HG02884 (cell line): ENCODE results near the gene PRRC2A.
A peak's percentile ranks its signal among the peaks of the same experiment; 100 is the strongest.

Experiments
- ATAC-seq: cut with Tn5 transposase; IDR thresholded peaks from one replicate; pipeline ENCODE4 v1.9.1; 2021; ENCODE audit warnings: mild to moderate bottlenecking, moderate library complexity; ENCODE audit not compliant: unreplicated experiment

PRRC2A gene

DNA sequence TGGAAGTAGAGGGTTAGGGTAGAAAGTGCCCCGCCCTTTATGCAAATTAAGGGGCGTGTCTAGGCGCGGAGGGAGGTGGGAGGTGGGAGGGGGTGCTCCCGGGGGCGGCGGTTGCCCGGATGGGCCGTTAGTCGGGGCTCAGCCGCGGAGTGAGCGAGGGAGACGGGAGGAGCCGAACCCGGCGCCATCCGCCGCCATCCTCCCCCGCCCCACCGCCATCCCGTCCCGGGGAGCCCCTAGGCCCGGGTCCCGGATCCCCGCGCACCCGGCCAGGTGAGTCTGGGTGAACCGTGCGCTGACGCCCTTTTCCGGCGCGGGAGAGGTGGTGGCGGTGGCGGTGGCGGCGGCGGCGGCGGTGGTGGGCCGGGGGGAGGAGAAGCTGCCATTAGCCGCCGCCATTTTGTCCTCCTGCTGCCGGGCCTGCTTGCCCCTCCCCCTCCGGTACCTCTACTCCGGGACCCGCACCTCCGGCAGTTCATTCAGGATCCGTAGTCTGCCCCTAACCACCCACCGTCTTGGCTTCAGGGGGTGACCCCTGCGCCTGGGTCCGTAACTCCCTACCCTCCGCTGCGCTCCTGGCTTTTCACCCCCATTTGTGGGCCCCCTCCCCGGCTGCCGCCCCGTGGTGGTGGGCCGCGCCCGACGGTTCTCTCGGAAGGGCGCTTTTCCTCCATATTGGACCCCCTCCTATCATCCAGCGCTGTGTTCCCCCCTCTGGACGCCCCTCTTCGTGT is at the start of gene PRRC2A:
Gene PRRC2A, plus strand, starts transcription at position 130 of the 734 bp plus-strand sequence. CDS start 2,075 bp downstream, outside the sequence.
- ATAC-seq, result peak; percentile 20

DNA sequence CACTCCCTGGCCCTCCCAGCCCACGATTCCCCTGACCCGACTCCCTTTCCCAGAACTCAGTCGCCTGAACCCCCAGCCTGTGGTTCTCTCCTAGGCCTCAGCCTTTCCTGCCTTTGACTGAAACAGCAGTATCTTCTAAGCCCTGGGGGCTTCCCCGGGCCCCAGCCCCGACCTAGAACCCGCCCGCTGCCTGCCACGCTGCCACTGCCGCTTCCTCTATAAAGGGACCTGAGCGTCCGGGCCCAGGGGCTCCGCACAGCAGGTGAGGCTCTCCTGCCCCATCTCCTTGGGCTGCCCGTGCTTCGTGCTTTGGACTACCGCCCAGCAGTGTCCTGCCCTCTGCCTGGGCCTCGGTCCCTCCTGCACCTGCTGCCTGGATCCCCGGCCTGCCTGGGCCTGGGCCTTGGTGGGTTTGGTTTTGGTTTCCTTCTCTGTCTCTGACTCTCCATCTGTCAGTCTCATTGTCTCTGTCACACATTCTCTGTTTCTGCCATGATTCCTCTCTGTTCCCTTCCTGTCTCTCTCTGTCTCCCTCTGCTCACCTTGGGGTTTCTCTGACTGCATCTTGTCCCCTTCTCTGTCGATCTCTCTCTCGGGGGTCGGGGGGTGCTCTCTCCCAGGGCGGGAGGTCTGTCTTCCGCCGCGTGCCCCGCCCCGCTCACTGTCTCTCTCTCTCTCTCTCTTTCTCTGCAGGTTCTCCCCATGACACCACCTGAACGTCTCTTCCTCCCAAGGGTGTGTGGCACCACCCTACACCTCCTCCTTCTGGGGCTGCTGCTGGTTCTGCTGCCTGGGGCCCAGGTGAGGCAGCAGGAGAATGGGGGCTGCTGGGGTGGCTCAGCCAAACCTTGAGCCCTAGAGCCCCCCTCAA is 48.2 kb upstream of the PRRC2A start, which contains the start of gene LTA:
Gene LTA, plus strand, starts transcription at position 249 of the 871 bp plus-strand sequence. Its CDS starts 454 bp downstream, at position 703.
- no peak for ATAC-seq

DNA sequence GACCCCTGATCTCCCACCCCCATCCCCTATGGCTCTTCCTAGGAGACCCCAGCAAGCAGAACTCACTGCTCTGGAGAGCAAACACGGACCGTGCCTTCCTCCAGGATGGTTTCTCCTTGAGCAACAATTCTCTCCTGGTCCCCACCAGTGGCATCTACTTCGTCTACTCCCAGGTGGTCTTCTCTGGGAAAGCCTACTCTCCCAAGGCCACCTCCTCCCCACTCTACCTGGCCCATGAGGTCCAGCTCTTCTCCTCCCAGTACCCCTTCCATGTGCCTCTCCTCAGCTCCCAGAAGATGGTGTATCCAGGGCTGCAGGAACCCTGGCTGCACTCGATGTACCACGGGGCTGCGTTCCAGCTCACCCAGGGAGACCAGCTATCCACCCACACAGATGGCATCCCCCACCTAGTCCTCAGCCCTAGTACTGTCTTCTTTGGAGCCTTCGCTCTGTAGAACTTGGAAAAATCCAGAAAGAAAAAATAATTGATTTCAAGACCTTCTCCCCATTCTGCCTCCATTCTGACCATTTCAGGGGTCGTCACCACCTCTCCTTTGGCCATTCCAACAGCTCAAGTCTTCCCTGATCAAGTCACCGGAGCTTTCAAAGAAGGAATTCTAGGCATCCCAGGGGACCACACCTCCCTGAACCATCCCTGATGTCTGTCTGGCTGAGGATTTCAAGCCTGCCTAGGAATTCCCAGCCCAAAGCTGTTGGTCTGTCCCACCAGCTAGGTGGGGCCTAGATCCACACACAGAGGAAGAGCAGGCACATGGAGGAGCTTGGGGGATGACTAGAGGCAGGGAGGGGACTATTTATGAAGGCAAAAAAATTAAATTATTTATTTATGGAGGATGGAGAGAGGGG is 47.0 kb upstream of the PRRC2A start:
- no peak for ATAC-seq

DNA sequence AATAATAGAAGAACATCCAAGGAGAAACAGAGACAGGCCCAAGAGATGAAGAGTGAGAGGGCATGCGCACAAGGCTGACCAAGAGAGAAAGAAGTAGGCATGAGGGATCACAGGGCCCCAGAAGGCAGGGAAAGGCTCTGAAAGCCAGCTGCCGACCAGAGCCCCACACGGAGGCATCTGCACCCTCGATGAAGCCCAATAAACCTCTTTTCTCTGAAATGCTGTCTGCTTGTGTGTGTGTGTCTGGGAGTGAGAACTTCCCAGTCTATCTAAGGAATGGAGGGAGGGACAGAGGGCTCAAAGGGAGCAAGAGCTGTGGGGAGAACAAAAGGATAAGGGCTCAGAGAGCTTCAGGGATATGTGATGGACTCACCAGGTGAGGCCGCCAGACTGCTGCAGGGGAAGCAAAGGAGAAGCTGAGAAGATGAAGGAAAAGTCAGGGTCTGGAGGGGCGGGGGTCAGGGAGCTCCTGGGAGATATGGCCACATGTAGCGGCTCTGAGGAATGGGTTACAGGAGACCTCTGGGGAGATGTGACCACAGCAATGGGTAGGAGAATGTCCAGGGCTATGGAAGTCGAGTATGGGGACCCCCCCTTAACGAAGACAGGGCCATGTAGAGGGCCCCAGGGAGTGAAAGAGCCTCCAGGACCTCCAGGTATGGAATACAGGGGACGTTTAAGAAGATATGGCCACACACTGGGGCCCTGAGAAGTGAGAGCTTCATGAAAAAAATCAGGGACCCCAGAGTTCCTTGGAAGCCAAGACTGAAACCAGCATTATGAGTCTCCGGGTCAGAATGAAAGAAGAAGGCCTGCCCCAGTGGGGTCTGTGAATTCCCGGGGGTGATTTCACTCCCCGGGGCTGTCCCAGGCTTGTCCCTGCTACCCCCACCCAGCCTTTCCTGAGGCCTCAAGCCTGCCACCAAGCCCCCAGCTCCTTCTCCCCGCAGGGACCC is 46.1 kb upstream of the PRRC2A start:
- ATAC-seq, result no peak

DNA sequence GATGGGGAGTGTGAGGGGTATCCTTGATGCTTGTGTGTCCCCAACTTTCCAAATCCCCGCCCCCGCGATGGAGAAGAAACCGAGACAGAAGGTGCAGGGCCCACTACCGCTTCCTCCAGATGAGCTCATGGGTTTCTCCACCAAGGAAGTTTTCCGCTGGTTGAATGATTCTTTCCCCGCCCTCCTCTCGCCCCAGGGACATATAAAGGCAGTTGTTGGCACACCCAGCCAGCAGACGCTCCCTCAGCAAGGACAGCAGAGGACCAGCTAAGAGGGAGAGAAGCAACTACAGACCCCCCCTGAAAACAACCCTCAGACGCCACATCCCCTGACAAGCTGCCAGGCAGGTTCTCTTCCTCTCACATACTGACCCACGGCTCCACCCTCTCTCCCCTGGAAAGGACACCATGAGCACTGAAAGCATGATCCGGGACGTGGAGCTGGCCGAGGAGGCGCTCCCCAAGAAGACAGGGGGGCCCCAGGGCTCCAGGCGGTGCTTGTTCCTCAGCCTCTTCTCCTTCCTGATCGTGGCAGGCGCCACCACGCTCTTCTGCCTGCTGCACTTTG is 45.1 kb upstream of the PRRC2A start, which contains the start of gene TNF:
Gene TNF, plus strand, starts transcription at position 231 of the 567 bp plus-strand sequence. Its CDS starts 177 bp downstream, at position 408.
- no peak for ATAC-seq

DNA sequence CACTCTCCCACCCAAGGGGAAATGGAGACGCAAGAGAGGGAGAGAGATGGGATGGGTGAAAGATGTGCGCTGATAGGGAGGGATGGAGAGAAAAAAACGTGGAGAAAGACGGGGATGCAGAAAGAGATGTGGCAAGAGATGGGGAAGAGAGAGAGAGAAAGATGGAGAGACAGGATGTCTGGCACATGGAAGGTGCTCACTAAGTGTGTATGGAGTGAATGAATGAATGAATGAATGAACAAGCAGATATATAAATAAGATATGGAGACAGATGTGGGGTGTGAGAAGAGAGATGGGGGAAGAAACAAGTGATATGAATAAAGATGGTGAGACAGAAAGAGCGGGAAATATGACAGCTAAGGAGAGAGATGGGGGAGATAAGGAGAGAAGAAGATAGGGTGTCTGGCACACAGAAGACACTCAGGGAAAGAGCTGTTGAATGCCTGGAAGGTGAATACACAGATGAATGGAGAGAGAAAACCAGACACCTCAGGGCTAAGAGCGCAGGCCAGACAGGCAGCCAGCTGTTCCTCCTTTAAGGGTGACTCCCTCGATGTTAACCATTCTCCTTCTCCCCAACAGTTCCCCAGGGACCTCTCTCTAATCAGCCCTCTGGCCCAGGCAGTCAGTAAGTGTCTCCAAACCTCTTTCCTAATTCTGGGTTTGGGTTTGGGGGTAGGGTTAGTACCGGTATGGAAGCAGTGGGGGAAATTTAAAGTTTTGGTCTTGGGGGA is 44.4 kb upstream of the PRRC2A start:
- no peak for ATAC-seq

DNA sequence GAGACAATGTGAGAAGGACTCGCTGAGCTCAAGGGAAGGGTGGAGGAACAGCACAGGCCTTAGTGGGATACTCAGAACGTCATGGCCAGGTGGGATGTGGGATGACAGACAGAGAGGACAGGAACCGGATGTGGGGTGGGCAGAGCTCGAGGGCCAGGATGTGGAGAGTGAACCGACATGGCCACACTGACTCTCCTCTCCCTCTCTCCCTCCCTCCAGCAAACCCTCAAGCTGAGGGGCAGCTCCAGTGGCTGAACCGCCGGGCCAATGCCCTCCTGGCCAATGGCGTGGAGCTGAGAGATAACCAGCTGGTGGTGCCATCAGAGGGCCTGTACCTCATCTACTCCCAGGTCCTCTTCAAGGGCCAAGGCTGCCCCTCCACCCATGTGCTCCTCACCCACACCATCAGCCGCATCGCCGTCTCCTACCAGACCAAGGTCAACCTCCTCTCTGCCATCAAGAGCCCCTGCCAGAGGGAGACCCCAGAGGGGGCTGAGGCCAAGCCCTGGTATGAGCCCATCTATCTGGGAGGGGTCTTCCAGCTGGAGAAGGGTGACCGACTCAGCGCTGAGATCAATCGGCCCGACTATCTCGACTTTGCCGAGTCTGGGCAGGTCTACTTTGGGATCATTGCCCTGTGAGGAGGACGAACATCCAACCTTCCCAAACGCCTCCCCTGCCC is 43.5 kb upstream of the PRRC2A start:
- no peak for ATAC-seq

DNA sequence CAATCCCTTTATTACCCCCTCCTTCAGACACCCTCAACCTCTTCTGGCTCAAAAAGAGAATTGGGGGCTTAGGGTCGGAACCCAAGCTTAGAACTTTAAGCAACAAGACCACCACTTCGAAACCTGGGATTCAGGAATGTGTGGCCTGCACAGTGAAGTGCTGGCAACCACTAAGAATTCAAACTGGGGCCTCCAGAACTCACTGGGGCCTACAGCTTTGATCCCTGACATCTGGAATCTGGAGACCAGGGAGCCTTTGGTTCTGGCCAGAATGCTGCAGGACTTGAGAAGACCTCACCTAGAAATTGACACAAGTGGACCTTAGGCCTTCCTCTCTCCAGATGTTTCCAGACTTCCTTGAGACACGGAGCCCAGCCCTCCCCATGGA is 42.9 kb upstream of the PRRC2A start:
- no peak for ATAC-seq

DNA sequence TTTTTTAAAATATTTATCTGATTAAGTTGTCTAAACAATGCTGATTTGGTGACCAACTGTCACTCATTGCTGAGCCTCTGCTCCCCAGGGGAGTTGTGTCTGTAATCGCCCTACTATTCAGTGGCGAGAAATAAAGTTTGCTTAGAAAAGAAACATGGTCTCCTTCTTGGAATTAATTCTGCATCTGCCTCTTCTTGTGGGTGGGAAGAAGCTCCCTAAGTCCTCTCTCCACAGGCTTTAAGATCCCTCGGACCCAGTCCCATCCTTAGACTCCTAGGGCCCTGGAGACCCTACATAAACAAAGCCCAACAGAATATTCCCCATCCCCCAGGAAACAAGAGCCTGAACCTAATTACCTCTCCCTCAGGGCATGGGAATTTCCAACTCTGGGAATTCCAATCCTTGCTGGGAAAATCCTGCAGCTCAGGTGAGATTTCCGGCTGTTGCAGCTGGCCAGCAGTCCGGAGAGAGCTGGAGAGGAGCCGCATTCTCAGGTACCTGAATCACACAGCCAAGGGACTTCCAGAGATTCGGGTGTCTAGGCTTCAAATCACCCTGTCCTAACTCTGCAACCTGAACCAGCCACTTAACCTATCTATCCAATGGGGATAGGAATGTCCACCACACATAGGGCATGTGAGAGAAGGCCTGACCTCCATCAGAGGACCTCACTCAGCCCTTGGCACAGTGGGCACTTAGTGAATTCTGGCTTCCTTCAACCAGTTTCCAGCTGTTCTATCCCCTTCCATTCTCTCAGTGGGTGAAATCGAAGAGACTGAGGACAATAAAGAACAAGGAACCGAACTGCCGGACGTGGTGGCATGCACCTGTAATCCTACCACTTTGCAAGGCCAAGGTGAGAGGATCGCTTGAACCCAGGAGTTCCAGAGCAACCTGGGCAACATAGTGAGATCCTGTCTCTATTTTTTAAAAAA is 42.1 kb upstream of the PRRC2A start:
- ATAC-seq, result no peak

DNA sequence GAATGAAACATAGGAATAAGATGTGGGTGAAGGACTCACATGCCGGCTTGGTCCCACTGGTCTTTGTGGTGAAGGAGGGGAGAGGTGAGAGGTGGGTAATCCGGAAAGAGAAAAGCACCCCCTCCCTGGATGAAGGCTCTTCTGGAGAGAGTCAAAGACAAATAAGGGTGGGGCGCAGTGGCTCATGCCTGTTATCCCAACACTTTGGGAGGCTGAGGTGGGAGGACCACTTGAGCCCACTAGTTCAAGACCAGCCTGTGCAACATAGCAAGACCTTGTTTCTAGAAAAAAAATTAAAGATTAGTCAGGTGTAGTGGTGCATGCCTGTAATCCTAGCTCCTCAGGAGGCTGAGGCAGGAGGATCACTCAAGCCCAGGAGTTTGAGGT is 41.4 kb upstream of the PRRC2A start:
- ATAC-seq, result no peak

DNA sequence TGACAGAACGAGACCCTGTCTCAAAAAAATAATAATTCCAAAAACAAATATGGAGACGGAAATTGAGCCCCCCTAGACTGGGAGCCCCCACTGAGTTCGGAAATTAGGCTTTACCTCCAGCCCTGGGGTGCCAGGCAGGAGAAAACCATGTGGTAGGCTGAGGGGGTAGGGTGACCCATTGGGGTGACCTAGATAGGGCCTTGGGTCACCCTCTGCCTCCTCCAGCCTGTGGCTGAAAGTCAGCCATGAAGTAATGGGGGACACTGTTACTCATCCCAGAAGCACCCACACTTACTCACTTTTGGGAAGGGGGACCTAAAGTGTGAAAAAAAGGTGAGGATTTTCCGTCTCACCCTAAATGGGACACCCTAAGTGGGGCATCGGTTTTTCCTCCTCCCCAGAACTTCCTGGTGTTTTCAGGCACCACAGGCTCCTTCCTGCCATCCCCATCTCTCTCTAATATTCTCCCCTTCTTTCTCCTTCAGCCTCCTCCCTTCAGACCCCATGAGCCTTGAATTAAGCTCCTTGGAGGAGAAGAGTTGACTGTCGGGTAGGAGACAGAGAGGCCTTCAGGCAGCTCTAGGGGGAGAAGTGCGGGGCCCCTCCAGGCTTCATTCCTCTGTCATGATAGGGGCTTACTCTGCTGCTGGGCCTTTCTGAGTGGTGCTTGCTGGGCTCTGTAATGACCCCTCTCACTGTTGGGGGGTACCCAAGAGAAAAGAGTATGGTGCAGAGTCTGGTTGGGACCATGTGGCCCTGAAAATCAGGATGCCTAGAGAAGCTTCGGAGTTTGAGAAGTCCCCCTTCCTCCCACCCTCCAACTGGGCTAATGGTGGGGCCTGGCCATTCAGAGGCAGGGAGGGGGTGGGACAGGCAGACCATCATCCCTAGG is 40.7 kb upstream of the PRRC2A start:
- ATAC-seq, result no peak

DNA sequence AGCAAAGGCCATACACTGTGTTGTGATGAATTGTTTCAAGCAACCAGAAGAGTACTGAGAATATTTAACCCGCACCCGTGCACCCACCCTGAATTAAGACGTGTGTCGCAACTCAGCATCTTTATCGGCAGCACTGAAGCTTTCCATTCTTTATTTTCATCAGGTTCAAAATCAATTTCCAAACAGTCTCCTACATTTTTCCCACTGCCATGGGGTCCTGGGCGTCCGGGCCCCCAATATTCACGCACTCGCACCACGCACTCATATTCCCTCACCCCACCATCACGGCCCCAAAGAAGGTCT is 40.1 kb upstream of the PRRC2A start:
- ATAC-seq, result no peak

DNA sequence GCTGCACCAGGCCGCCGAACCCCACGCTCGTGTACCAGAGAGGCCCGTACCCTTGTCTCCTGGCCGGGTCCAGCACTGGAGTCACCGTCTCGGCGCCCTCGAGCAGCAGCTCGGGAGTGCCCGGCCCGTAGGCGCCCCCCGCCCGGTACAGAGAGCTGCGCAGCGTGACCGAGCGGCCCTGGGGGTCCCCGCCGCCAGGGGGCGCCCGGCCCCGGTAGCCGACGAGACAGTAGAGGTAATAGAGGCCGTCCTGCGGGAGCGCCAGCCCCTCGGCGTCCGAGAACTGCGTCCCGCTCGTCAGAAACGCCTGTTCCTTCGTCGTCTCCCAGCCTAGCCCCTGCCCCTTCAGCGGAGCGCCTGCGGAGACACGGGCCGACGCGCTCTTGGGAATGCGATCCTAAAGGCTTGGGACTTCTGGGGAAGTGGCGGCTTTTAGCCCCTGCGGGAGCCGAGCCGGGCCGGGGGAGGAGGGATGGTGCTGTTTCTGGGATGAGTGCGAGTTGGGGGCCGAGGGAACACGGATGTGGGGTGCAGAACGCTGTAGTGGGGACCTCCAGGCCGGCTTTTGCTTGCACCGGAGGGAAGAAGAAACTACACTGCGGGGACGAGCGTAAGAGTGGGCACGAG is 39.6 kb upstream of the PRRC2A start:
- ATAC-seq, result no peak

DNA sequence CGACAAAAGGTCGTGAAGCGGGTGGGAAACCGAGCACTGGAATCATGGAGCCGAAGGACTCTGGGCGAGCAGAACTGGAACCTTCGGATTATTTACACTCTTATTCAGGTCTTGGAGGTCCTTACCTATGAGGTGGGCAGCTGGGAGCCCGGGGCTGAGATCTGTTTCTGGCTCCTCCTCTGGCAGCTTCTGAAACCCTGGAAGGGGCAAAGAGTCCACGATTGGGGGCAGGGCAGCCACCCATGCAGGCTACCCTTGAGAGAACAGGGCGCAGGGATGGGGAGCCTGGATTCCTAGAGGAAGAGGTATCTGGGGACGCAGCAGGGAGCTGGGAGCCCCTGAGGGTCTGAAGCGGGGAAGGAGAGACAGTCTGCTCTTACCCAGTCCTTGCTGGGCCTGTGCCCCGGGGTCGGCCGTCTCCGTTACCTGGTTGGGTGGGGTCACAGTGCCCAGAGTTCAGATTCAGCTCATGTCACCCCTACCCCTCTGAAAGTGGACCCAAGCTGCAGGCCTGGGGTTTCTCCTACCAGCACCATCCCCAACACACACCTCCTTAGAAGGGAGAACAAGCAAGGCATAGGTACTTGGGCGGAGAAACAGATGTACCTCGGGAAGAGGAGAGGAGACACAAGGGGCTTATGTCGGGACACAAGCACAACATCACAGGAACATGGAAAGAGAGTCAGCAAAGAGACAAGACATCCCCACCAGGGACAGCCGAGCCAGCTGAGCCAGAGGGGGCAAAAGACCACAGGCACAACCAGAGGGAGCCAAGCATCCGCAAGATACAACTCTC is 38.9 kb upstream of the PRRC2A start:
- no peak for ATAC-seq

DNA sequence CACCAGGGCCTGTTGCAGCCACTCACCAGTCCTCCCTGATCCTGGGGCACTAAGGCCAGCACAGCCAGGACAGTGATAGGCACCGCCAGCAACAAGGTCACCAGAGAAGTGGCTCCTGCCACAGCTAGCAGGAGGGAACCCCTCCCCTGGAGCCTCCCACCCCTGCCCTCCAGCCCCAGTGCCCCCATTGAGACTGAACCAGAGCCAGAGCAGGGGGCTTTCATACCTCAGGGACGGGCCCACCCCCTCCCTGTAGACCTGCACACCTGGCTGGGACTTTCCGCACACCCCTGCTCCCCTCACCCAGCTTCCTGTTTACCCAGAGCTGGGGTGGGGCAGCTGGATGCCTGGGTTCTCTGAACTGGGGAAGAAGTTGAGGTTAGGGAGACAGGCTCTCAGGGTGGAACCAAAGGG is 38.3 kb upstream of the PRRC2A start, which contains the start of gene LTB:
Gene LTB, minus strand, starts transcription at position 195 of the 414 bp plus-strand sequence. Its CDS starts 7 bp downstream, at position 188.
- no peak for ATAC-seq
